ENCODE measurements around the gene ZMYND8.

DNA sequence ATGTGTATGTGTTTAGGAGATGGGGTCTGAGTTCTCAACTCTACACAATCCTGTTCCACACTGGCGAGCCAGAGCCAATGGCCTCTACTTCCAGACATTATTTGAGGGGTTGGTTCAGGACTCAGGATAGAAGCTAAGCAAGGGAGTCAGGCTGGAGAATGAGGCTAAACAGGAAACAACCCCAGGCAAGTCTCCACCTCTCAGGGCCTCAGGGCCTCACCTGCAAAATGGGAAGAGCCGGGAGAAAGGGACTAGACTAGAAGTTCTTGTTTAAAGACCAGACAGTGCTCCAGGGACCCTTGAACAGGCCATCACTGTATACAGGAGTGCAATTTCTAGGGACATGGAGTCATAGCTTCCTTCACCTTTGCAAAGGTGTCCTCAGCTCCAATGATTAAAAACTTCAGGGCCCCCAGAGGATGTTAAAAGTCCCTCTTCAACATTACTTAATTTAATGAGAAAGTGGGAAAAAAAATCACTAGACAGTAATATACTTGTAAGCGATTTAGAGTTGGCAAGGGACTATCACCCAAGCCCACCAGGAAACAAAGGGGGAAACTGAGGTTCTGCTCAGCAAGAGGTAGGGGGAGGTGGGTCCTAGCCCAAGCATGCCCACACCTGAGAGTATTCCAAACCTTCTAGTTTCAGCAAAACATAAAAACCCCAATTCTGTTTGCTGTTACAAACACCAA lies 41.7 kb downstream of the ZMYND8 start:
- TF ChIP-seq, protein P1, sequence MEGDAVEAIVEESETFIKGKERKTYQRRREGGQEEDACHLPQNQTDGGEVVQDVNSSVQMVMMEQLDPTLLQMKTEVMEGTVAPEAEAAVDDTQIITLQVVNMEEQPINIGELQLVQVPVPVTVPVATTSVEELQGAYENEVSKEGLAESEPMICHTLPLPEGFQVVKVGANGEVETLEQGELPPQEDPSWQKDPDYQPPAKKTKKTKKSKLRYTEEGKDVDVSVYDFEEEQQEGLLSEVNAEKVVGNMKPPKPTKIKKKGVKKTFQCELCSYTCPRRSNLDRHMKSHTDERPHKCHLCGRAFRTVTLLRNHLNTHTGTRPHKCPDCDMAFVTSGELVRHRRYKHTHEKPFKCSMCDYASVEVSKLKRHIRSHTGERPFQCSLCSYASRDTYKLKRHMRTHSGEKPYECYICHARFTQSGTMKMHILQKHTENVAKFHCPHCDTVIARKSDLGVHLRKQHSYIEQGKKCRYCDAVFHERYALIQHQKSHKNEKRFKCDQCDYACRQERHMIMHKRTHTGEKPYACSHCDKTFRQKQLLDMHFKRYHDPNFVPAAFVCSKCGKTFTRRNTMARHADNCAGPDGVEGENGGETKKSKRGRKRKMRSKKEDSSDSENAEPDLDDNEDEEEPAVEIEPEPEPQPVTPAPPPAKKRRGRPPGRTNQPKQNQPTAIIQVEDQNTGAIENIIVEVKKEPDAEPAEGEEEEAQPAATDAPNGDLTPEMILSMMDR (IDR thresholded peaks at IDR 0.05), result no peak
- no peak for TF ChIP-seq POLR2A (IDR thresholded peaks at IDR 0.05)
